ENCODE results near the gene HELT.
"Not testable (repeated sequence)": the region's sequence is repeated elsewhere in the genome, so short reads cannot be mapped to it uniquely, and the experiment has no call there.

Gene HELT, protein sequence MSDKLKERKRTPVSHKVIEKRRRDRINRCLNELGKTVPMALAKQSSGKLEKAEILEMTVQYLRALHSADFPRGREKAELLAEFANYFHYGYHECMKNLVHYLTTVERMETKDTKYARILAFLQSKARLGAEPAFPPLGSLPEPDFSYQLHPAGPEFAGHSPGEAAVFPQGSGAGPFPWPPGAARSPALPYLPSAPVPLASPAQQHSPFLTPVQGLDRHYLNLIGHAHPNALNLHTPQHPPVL

GRCh38 chr4:185017964-185018772, at the start of gene HELT:
TSS of gene HELT (plus strand) at chr4:185018490. CDS start at chr4:185018929, 439 bp downstream.
- no peak for DNase-seq (ENCODE audit: low read depth)

DNA sequence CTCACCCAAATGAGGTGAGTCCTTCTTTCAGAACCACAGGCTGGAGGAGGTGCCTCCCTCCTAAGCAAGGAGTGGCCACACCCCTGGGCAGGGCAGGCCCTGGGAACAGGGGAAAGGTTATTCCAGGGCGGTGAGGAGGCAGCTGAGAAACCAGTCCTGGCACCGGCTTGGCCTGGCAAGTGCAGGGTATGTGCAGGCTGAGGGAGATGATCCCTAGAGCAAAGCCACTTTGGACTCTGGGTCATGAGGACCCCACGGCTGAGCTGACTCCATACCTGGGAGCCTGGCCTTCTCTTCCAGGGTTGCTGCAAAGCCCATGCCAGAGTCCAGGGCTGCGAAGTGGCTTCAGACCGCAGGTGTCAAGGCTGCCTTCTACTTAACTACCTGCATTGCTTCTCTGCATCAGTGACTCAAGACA, 49.5 kb upstream of the HELT start:
- DNase-seq (ENCODE audit: low read depth), result no peak

DNA sequence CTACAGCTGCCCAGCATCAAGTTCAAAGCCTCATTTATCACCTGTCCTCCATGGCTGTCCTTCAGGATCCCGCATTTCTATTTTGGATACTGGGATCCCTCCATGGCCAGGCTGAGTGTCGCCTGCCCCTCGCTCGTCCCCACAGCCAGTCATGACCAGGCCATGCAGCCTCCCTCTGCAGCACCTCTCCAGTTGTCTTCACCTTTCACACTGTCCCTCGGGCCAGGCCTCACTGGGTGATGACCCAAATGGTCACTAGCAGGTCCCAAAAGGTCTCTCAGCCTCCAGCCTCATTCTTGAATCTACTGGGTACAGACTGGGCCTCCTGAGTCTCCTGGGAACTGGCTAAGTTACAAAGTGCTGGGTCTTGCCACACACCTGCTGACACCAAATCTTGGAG, 48.7 kb upstream of the HELT start:
- DNase-seq (ENCODE audit: low read depth), result no peak

- no peak for DNase-seq (ENCODE audit: low read depth)
These were observed 45.3 kb upstream of the HELT start for GRCh38 chr4:184972991-184973390.

DNA sequence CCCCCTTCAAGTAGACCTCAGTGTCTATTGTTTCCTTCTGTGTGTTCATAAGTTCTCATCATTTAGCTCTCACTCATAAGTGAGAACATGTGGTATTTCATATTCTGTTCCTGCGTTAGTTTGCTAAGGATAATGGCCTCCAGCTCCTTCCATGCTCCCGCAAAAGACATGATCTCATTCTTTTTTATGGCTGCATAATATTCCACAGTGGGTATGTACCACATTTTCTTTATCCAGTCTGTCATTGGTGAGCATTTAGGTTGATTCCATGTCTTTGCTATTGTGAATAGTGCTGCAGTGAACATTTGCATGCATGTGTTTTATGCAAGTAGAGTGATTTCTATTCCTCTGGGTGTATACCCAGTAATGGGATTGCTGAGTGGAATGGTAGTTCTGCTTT, 41.9 kb upstream of the HELT start:
- not testable (repeated sequence) for DNase-seq (ENCODE audit: low read depth)

DNA sequence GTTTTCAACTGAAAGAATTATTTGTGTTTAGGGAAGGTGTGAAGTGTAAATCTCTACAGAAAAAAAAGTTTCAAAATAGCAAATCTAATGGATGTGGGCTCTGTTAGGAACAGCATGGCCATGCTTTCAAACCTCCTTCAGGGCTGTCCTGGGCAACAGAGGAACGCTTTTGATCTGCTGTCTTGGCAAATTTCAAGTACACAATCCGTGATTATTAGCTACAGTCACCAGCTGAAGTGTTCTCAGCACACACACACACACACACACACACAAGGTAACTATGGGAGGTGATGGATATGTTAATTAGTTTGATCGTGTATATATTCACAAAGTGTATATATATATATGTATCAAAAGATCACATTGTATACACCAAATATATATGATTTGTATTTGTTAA, 40.5 kb upstream of the HELT start:
- DNase-seq (ENCODE audit: low read depth), result no peak

GRCh38 chr4:184978211-184978610, 40.1 kb upstream of the HELT start:
- no peak for DNase-seq (ENCODE audit: low read depth)

DNA sequence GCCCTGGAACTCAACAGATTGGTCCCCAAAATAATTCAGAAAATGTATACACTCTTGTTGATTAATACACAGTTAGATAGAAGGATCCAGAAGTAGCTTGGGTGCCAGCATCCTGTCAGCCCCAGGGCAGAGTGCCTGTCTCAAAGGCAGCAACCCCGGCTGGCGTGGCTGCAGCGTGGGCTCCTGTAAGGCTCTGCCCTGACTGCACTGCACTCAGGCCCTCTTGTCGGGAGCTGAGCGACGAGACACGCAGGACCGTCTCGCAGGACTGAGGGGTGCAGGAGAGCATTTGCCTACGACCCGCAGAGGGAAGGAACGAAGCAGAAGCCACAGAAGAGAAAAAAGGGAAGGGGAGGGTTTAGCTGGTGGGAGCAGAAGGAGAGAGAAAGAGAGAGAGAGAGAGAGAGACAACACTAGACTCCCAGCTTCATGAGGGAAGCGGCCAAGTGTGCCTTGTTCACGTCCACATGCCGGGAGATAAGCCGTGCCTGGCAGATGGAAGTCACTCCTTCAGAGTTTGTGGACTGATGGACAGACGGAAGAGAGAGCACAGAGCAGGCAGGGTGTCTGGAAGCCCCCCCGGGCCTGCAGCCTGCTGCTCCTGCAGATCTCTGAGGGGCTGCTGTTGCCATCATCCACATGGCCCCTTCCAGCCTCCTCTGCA, 38.7 kb upstream of the HELT start:
- no peak for DNase-seq (ENCODE audit: low read depth)

- DNase-seq (ENCODE audit: low read depth), result no peak
These were observed 38.0 kb upstream of the HELT start for GRCh38 chr4:184980261-184980660.

DNA sequence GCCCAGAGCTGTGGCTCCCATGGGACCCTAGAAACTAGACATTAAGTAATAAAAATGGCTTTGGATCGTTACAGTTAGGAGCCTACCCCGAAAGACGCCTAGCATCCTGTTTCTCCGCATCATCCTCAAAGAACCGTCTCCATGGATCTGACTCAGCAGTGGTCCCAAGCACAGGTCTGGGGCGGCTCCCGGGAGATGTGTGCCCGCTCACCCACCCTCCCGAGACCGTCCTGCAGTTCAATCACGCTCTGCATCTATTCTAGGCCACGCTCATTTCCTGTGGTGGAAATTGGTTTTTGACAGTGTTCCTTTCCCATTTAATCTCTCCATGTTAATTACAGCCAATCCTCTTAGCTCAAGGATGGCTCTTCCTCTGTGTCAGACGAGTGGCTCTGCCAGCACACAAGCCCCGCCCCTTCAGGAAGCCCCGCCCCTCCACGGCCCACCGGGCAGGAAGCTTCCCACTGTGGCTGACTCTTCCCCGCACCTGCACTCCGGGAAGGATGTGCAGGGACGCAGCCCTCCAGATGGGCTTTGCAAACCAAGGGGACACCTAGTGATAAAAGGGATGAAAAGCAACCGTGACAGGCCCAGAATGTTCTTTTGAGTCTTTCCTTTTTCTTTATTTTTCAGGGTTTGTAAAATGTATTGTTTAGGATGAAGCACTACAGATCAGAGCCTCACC, 34.5 kb upstream of the HELT start:
- DNase-seq (ENCODE audit: low read depth), result peak; percentile 17

DNA sequence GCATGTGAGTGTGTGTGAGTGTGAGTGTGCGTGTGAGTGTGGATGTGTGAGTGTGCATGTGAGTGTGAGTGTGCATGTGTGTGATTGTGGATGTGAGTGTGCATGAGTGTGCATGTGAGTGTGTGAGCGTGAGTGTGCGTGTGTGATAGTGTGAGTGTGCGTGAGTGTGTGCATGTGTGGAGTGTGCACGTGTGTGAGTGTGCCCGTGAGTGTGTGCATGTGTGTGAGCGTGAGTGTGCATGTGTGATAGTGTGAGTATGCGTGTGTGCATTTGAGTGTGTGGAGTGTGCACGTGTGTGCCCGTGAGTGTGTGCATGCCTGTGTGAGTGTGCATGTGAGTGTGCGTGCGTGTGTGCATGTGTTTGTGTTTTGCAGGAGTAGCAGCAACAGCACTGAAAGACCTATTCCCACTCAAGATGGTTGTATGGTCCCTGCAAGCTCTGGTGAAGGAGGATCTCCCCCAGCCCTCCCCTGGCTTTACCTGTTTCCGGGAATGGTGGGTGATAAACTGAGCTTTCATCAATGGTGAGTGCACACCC, 30.7 kb upstream of the HELT start:
- no peak for DNase-seq (ENCODE audit: low read depth)

DNA sequence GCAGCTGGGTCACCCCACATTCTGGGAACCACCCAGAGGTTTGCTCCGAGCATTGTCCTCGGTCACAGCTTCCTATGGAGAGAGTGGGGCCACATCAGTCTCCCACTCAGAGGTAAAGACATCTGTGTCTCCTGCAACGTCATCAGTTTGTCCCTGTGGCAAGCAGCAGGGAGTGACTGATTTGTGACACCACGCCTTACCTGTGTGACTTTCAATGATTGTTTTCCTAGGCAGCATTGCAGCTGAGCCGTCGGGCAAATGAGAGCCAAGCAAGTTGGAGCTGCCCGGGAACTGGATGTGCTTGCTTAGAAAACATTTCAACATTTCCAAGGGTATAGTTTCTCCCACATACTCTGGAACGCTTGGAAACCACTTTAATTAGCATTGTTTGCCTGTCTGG, 29.7 kb upstream of the HELT start:
- DNase-seq (ENCODE audit: low read depth), result no peak

DNA sequence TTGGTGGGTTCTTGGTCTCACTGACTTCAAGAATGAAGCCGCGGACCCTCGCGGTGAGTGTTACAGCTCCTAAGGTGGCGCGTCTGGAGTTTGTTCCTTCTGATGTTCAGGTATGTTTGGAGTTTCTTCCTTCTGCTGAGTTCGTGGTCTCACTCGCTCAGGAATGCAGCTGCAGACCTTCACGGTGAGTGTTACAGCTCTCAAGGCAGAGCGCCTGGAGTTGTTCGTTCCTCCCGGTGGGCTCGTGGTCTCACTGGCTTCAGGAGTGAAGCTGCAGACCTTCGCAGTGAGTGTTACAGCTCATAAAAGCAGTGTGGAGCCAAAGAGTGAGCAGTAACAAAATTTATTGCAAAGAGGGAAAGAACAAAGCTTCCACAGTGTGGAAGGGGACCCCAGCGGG, 29.0 kb upstream of the HELT start:
- DNase-seq (ENCODE audit: low read depth), result not testable (repeated sequence)

- not testable (repeated sequence) for DNase-seq (ENCODE audit: low read depth)
These were observed 28.2 kb upstream of the HELT start for GRCh38 chr4:184990131-184990530.

GRCh38 chr4:184991860-184992259, 26.4 kb upstream of the HELT start:
- DNase-seq (ENCODE audit: low read depth), result no peak

- no peak for DNase-seq (ENCODE audit: low read depth)
These were observed 25.9 kb upstream of the HELT start for GRCh38 chr4:184992422-184992821.

GRCh38 chr4:184993247-184993646, 25.0 kb upstream of the HELT start:
- DNase-seq (ENCODE audit: low read depth), result no peak

- DNase-seq (ENCODE audit: low read depth), result no peak
These were observed 24.2 kb upstream of the HELT start for GRCh38 chr4:184994010-184994622.

DNA sequence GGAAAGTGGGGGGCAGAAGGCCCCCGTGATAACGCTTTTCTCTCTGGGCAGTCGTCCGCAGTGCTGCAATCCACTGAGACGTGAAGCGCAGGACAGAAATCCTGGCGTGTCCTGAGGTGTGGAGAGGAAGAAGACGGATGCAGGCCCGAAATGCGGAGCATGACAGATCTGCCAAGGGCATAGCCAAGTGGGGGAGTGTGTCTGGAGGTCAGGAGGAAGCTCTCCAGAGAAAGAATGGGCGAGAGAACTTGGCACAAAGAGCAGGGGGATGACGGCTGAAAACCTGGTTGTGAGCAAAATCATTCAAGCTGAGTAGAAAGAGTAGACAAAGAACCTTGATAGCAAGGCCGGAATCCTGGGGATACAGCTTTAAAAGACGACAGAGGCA, 23.7 kb upstream of the HELT start:
- DNase-seq (ENCODE audit: low read depth), result no peak

DNA sequence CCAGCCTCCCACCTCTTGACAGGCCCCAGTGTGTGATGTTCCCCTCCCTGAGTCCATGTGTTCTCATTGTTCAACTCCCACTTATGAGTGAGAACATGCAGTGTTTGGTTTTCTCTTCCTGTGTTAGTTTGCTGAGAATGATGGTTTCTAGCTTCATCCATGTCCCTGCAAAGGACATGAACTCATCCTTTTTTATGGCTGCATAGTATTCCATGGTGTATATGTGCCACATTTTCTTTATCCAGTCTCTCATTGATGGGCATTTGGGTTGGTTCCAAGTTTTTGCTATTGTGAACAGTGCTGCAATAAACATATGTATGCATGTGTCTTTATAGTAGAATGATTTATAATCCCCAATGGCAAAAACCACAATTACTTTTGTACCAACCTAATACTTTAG, 20.6 kb upstream of the HELT start:
- not testable (repeated sequence) for DNase-seq (ENCODE audit: low read depth)

- DNase-seq (ENCODE audit: low read depth), result no peak
These were observed 15.5 kb upstream of the HELT start for GRCh38 chr4:185002784-185003183.

Measured in T-helper 22 cell (primary cell).